Keratinocyte (primary cell): ENCODE data around the gene MGAT1. TPM values are rescaled to one million over a fixed set of nuclear protein-coding genes. Genes with fewer than 3 reads are reported as not detected.

ENCODE experiments used
- DNase-seq: peaks from one replicate; pipeline ENCODE4 v3.0.0-alpha.2; 2011; ENCODE audit warnings: low read depth, missing footprints, low spot score
- FAIRE-seq: peaks from 2 replicates; lab custom pipeline; 2011; peaks lifted over from hg19 to GRCh38; lab: Jason Lieb, UNC
- H2AFZ ChIP-seq: 2 replicates; pipeline ENCODE4 v1.6.0; 2012; ENCODE audit warnings: low read length, control low read depth, inconsistent platforms; ENCODE audit not compliant: control insufficient read depth
- H3K27ac ChIP-seq: 2 replicates; pipeline ENCODE4 v1.5.1; 2011; ENCODE audit warnings: low read length; ENCODE audit not compliant: control insufficient read depth, insufficient read depth
- H3K27me3 ChIP-seq: 3 replicates; pipeline ENCODE4 v1.6.0; 2011; ENCODE audit warnings: low read length; ENCODE audit not compliant: control insufficient read depth, insufficient read depth; ENCODE audit errors: extremely low read depth
- H3K36me3 ChIP-seq, 2 experiments: 2 replicates in 1 of 2; 3 replicates in 1 of 2; pipeline ENCODE4 v1.5.1; 2011; ENCODE audit warnings: low read length in 2 of 2, mild to moderate bottlenecking in 1 of 2; ENCODE audit not compliant: control insufficient read depth in 2 of 2, insufficient read depth in 2 of 2; ENCODE audit errors: extremely low read depth in 1 of 2
- H3K4me1 ChIP-seq: 3 replicates; pipeline ENCODE4 v1.5.1; 2011; ENCODE audit warnings: low read length; ENCODE audit not compliant: control insufficient read depth, insufficient read depth; ENCODE audit errors: extremely low read depth
- H3K4me2 ChIP-seq: 3 replicates; pipeline ENCODE4 v1.6.0; 2011; ENCODE audit warnings: low read depth, low read length; ENCODE audit not compliant: control insufficient read depth, insufficient read depth; ENCODE audit errors: extremely low read depth
- H3K4me3 ChIP-seq, 3 experiments: fragments of 200-600 bp in 1 of 3; sonication (generic) in 1 of 3; 2 replicates in 2 of 3; 3 replicates in 1 of 3; pipeline ENCODE4 v1.5.1; 2011 to 2016; ENCODE audit warnings: low read length in 3 of 3, mild to moderate bottlenecking in 3 of 3, control low read depth in 2 of 3, inconsistent platforms in 1 of 3, low read depth in 1 of 3, mixed read lengths in 1 of 3, mixed run types in 1 of 3, moderate library complexity in 1 of 3; ENCODE audit not compliant: control insufficient read depth in 2 of 3, insufficient read depth in 2 of 3; ENCODE audit errors: extremely low read depth in 1 of 3
- H3K79me2 ChIP-seq: 2 replicates; pipeline ENCODE4 v1.6.0; 2012; ENCODE audit warnings: low read length; ENCODE audit not compliant: control insufficient read depth, insufficient read depth
- H3K9ac ChIP-seq: 3 replicates; pipeline ENCODE4 v1.6.0; 2011; ENCODE audit warnings: low read length; ENCODE audit not compliant: control insufficient read depth, insufficient read depth; ENCODE audit errors: extremely low read depth
- H3K9me1 ChIP-seq: 3 replicates; pipeline ENCODE4 v1.6.0; 2011; ENCODE audit warnings: low read length; ENCODE audit not compliant: control insufficient read depth, insufficient read depth; ENCODE audit errors: extremely low read depth
- H3K9me3 ChIP-seq: 2 replicates; pipeline ENCODE4 v1.5.1; 2012; ENCODE audit warnings: low read depth, low read length; ENCODE audit not compliant: control insufficient read depth
- H4K20me1 ChIP-seq: 3 replicates; pipeline ENCODE4 v1.6.0; 2011; ENCODE audit warnings: low read length; ENCODE audit not compliant: control insufficient read depth, insufficient read depth; ENCODE audit errors: extremely low read depth
- CTCF ChIP-seq, 3 experiments: IDR thresholded peaks in 1 of 3; conservative IDR thresholded peaks in 1 of 3; optimal IDR thresholded peaks in 1 of 3; 2 replicates in 2 of 3; 3 replicates in 1 of 3; pipeline versions ENCODE3 to v1.5.1; 2011; ENCODE audit warnings: low read length in 3 of 3, mild to moderate bottlenecking in 3 of 3, moderate library complexity in 2 of 3, control low read depth in 1 of 3, inconsistent platforms in 1 of 3; ENCODE audit not compliant: insufficient read depth in 2 of 3; ENCODE audit errors: extremely low read depth in 1 of 3
- EZH2 ChIP-seq: IDR thresholded peaks from one replicate; pipeline ENCODE4 v1.6.1; 2012; ENCODE audit warnings: inconsistent platforms, mild to moderate bottlenecking, low read length, moderate library complexity
- dilution Hi-C: fragments of 300-500 bp; cut with MboI; formaldehyde crosslinking; loops from one replicate; pipeline ENCODE4 v1.7.0; 2020; ENCODE audit warnings: low sequenced_read_pairs; ENCODE audit not compliant: extremely low pct_ligation_motif_present
- polyA plus RNA-seq, 5 experiments: library from polyadenylated mRNA; depleted of rRNA in 3 of 5; stranded (reverse) in 3 of 5; stranded (forward) in 1 of 5; unstranded in 1 of 5; fragments of >200 nt; gene quantifications; 1 replicate in 1 of 5; 2 replicates in 3 of 5; 3 replicates in 1 of 5; pipeline versions ENCODE4 v1.2.1 to v1.2.3, GENCODE V29; 2011 to 2012; ENCODE audit warnings: missing spikeins in 2 of 5, low read depth in 1 of 5, low replicate concordance in 1 of 5

Gene MGAT1
- polyA plus RNA-seq, 1 donor (not counting 4 experiments of a cell fraction or from before 2014, with no cell fraction given), result 80.3 TPM

GRCh38 chr5:180739271-180739670, 63.3 kb downstream of the MGAT1 start:
- Histone ChIP-seq H4K20me1 (no peaks in the 10 kb centered on the region), H3K4me2 (no peak overlapping the region), H3K9me1 (no peaks in the 10 kb centered on the region), H2AFZ (no peak overlapping the region), H3K36me3 (no peaks in the 10 kb centered on the region), H3K4me3 (no peak overlapping the region), H3K4me1 (no peaks in the 10 kb centered on the region), H3K27ac (no peak overlapping the region), H3K9me3 (no peaks in the 10 kb centered on the region), H3K79me2 (no peaks in the 10 kb centered on the region), H3K9ac (no peak overlapping the region), H3K27me3 (no peaks in the 10 kb centered on the region)
- DNase-seq (no peak), FAIRE-seq (no peak)
- no peak for TF ChIP-seq EZH2
- dilution Hi-C loops, result no loop called here

- dilution Hi-C loops, result no loop called here
- no peak overlapping the region for H3K4me3 ChIP-seq
- H2AFZ ChIP-seq, result no peak overlapping the region
- H3K36me3 ChIP-seq, result no peaks in the 10 kb centered on the region
- no peak for DNase-seq
- H4K20me1 ChIP-seq, result no peaks in the 10 kb centered on the region
- H3K4me1 ChIP-seq, result no peaks in the 10 kb centered on the region
- TF ChIP-seq EZH2 (no peak), CTCF (optimal IDR thresholded peaks at IDR 0.05 in 1 of 3, IDR thresholded peaks at IDR 0.05 in 1 of 3, conservative IDR thresholded peaks at IDR 0.05 in 1 of 3; ENCODE audit: extremely low read depth in 1 of 3, insufficient read depth in 2 of 3, low read length in 3 of 3) (no peak)
- H3K79me2 ChIP-seq, result no peaks in the 10 kb centered on the region
- no peak overlapping the region for H3K27ac ChIP-seq
- no peak overlapping the region for H3K9ac ChIP-seq
- H3K27me3 ChIP-seq, result no peaks in the 10 kb centered on the region
- H3K9me3 ChIP-seq, result no peaks in the 10 kb centered on the region
- H3K9me1 ChIP-seq, result no peaks in the 10 kb centered on the region
- no peak overlapping the region for H3K4me2 ChIP-seq
- FAIRE-seq, result no peak
These were observed 66.1 kb downstream of the MGAT1 start for GRCh38 chr5:180736536-180736935.

Other genes with a start within 250 kb of the MGAT1 start
- gene SCGB3A1, start 211.3 kb downstream of the MGAT1 start, polyA plus RNA-seq, result not detected in 3 replicates
- gene FLT4, start 153.2 kb downstream of the MGAT1 start, polyA plus RNA-seq, result 0.03 to 0.05 TPM in 2 of 3 replicates, not detected in the other
- not detected in 3 replicates for gene OR2Y1, start 62.7 kb downstream of the MGAT1 start, polyA plus RNA-seq
- gene ZFP62, start 58.5 kb upstream of the MGAT1 start, polyA plus RNA-seq, result 8.4 to 21.5 TPM (median 13.9 TPM) in 3 replicates
- not detected in 3 replicates for gene BTNL8, start 96.4 kb upstream of the MGAT1 start, polyA plus RNA-seq
- gene BTNL3, start 186.0 kb upstream of the MGAT1 start, polyA plus RNA-seq, result not detected in 3 replicates
- 0.07 to 0.14 TPM in 2 of 3 replicates, not detected in the other for gene BTNL9, start 237.5 kb upstream of the MGAT1 start, polyA plus RNA-seq